ENCODE results near the gene DLEC1. TPM values are rescaled to one million over a fixed set of nuclear protein-coding genes. Genes with fewer than 3 reads are reported as not detected.
"Not testable (repeated sequence)": the region's sequence is repeated elsewhere in the genome, so short reads cannot be mapped to it uniquely, and the experiment has no call there.

Gene DLEC1
- total RNA-seq, 1 donor from 2014 or later = not detected

GRCh38 chr3:38149708-38150107, 110.7 kb downstream of the DLEC1 start:
- DNase-seq (ENCODE audit: extremely low read depth, low read depth, low spot score) = no peak

DNA sequence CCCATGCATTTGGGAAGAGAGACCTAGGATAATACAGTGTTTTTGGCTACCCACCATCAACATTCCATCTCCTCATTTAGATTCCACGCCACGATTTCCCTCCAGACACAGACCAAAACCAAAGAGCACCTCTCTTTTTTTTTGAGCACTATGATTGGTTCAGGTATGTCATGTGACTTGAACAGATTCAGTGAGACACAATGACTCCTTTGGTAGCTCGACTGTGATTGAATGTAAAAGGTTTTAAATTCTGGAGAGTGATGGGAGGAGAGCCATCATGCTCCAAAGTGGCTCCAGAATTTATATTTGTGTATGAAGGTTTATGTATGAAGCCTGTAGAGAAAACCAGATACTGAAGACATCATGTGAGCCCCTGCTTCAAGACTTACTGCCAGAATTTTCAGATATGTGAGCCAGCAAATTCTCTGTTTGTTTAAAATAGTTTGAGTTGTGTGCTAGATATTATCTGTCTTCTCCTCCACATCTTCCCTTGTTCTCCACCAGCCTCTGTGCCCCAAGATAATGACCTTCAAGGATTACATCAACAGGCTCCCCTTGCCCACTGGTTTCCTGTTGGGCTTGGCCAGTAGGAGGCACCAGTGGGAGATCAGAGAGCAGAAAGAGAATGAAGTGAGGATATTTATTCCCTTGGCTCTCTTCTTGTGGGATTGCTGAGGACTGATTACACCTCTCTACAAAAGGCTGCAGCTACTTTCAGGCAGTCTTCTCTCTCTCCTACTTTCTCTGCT, 111.9 kb downstream of the DLEC1 start:
- no peak for DNase-seq (ENCODE audit: extremely low read depth, low read depth, low spot score)

GRCh38 chr3:38151667-38152265, 112.8 kb downstream of the DLEC1 start:
- no peak for DNase-seq (ENCODE audit: extremely low read depth, low read depth, low spot score)

DNA sequence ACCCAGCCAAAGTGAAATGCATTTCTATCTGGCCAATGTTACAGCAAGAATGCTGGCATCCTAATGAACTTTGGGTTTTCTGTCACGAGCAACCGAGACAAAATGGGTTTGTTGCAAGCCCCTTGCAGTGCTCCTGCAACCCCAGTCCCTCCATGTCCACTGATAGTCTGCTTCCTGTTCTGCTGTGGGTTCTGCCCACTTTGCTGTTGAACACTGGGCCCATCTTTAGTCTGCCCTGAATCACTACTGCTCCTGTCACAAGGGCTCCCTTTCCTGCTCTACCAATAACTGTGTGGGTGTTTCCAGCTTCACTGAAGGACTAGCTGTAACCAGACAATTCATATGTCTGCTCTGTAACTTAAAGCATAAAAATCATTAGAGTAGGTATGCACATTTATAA, 113.6 kb downstream of the DLEC1 start:
- no peak for DNase-seq (ENCODE audit: extremely low read depth, low read depth, low spot score)

GRCh38 chr3:38153221-38153620, 114.2 kb downstream of the DLEC1 start:
- DNase-seq (ENCODE audit: extremely low read depth, low read depth, low spot score) = no peak

DNA sequence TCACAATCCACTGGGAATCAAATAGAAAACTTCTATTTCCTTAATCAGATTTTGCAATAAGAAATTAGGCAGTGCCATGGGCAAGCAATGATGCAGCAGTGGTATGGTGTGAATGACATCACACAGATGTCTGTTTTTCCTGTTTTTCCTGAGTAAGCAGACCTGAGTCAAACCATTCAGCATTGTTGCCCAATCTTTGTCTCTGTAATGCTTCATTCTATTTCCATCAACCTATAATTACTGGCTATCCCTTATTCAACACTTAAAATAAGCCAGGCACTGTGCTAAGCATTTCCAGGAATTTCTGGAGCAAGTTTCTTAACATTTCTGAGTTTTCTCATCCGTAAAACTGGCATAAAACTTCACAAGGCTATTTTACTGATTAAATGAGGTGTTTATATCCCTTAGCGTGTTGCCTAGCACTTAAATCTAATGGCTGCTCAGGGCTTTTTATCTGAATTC, 115.1 kb downstream of the DLEC1 start:
- no peak for DNase-seq (ENCODE audit: extremely low read depth, low read depth, low spot score)

- no peak for DNase-seq (ENCODE audit: extremely low read depth, low read depth, low spot score)
These were observed 115.7 kb downstream of the DLEC1 start for GRCh38 chr3:38154625-38155255.

DNA sequence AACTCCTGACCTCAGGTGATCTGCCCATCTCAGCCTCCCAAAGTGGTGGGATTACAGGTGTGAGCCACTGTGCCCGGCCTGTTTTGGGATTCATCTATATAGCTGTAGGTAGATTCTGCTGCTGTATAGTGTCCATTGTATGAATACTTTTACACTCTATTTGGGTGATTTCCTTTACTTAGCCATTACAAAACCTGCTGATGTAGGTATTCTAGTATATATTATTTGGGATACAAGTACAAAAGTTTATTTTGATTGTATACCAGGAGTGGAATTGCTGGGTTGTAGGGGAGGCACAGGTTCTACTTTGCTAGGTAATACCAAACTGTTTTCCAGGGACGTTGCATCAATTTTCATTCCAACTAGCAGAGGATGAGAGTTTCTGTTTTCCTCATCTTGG, 116.8 kb downstream of the DLEC1 start:
- no peak for DNase-seq (ENCODE audit: extremely low read depth, low read depth, low spot score)

DNA sequence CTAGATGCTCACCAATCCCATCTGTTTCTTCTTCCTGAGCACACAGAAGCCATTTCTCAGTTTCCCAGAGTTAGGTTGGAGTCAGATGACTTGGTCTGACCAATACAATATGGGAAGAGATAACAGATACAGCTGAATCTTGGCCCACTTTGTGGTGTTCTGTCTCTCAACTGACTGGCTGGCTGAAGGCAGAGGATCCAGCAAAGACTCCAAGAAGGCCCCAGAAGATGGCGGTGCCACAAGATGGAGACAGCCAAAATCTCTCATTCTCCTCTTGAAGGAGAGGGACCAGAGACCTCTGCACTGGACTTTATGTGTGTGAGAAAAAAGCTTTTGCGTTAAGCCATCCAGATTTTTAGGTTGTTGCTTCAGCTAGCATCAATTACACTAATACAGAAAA, 118.1 kb downstream of the DLEC1 start:
- no peak for DNase-seq (ENCODE audit: extremely low read depth, low read depth, low spot score)

- DNase-seq (ENCODE audit: extremely low read depth, low read depth, low spot score) = no peak
These were observed 118.6 kb downstream of the DLEC1 start for GRCh38 chr3:38157595-38157994.

- no peak for DNase-seq (ENCODE audit: extremely low read depth, low read depth, low spot score)
These were observed 119.5 kb downstream of the DLEC1 start for GRCh38 chr3:38158472-38158871.

- not testable (repeated sequence) for DNase-seq (ENCODE audit: extremely low read depth, low read depth, low spot score)
These were observed 121.7 kb downstream of the DLEC1 start for GRCh38 chr3:38160704-38161103.

DNA sequence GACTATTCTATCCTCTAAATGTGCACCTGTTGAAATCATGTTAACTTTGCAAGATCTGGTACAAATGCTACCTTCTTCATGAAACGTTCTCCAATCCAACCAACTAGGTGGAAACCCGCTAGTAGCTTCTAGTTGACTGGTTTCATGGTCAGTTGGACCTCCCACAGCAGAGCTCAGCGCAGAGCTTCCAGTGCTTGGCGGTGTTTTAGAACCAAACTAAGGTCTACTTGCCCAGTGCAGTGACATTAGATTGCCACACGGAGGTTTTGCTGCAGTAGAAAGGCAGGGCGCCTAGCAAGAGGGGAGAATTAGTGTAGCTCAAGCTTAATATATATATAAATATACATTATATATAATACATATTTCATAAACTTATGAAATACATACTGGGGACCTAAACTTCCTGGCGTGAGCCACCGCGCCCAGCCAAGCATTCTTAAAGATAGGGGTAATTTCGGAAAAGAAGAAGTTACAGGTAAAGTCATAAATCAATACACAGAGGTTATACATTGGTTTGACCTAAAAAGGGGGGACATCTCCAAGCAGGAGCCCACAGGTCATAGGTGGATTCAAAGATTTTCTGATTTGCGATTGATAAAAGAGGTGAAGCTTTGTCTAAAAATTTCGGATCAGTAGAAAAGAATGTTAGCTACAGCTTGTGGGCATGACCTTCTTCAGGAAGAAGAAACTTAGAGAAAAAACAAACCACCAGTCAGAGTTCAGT, 124.3 kb downstream of the DLEC1 start:
- DNase-seq (ENCODE audit: extremely low read depth, low read depth, low spot score) = no peak

DNA sequence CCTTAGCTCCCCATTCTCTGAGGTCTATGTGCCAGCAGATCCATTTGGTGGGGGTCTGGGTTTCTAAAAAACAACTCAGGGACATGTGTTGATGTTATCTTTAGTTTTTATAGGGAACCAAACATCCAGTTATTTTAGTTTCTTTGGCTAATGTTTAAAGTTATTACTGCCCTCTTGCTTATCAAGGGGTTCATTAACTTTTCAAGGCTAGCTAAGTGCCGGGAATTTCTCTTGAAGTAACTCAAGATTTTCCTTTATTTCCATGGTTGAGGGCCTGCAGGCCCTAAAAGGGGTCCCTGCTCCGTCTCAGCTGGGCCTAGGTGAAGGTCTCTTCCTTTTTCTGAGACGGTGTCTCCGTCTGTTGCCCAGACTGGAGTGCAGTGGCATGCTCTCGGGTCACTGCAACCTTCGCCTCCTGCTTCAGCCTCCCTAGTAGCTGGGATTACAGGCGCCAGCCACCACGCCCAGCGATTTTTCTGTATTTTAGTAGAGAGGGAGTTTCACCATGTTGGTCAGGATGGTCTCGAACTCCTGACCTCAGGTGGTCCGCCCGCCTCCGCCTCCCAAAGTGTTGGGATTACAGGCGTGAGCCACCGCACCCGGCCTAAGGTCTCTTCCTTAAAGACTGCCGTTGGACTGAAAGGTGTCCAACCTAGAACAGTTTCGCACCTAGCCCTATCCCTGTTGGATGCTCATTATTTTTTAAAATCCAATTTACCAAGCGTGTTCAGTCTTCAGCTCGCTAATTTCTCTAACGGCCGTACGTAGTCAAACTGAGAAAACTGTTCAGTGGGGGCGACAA, 125.0 kb downstream of the DLEC1 start:
- no peak for DNase-seq (ENCODE audit: extremely low read depth, low read depth, low spot score)

DNA sequence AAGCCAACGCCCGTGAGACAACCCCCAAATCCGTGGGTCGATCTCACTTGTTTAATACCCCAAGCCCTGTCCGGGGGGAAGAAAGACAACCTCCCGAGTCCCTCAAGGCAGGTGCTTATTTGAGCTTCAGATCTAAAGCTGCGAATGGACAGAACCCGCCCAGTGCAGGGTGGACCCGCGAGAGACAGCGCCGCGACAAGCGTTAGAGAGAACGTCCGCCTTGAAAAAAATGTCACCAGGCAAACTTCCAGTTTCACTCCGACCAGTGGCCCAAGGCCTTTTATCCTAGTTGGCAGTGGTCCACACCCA, 125.6 kb downstream of the DLEC1 start:
- DNase-seq (ENCODE audit: extremely low read depth, low read depth, low spot score) = no peak

DNA sequence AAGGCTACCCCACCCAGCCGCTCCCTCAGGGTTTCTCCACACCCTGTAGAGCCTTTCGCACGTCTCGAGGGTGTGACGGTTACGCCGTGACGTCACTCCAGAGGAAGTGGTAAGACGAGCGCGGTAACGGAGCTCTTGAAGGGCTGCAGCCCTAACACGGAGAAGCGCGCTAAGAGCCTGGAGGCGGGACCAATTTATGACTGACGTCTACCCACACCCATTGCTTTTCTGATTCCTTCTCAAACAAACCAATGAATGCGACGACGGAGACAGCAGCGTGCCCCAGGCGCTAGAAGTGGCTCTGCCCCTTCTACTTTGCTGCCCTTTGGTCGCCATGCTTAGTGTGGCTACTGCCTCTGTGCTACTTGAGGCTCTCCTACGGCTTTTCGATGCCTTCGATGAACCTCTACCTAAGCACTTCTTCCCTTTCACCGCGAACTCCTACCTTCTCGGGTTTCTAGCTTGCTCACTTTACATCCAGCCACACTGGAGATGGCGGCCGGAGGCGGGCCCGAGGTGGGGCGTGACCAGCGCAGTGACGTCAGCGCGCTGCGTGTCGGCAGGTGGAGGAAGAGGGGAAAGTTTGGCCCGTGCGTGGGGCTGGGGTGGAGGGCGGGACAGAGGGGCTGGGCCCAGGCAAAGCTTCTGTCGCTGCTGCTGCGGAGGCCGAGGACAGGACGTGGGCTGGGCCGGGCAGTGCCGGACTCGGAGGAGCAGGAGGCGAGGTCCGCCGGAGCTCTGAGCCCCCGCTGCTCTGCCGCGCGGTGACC, 126.1 kb downstream of the DLEC1 start, which contains the start of gene OXSR1:
Gene OXSR1, plus strand, starts transcription at position 586 of the 770 bp plus-strand sequence. CDS start 340 bp downstream, outside the sequence.
- peak; percentile 99 for DNase-seq (ENCODE audit: extremely low read depth, low read depth, low spot score)

- DNase-seq (ENCODE audit: extremely low read depth, low read depth, low spot score) = no peak
These were observed 126.8 kb downstream of the DLEC1 start for GRCh38 chr3:38165722-38166387.

GRCh38 chr3:38167591-38167990, 128.6 kb downstream of the DLEC1 start:
- no peak for DNase-seq (ENCODE audit: extremely low read depth, low read depth, low spot score)

Measured in glomerular endothelial cell (primary cell).